Fibroblast of lung (primary cell): ENCODE data around the gene UGT1A10.

Experiments
- CTCF ChIP-seq, 2 donors: IDR thresholded peaks in 1 of 2; conservative IDR thresholded peaks in 1 of 2; 1 replicate in 1 of 2; 2 replicates in 1 of 2; pipeline ENCODE4 v1.5.1; 2011 to 2012; ENCODE audit warnings: low read length in 2 of 2, control low read depth in 1 of 2, inconsistent platforms in 1 of 2, low read depth in 1 of 2, mild to moderate bottlenecking in 1 of 2
- EZH2 ChIP-seq: IDR thresholded peaks from 2 replicates; pipeline ENCODE4 v1.5.1; 2012; ENCODE audit warnings: low read length, control low read depth, mild to moderate bottlenecking; ENCODE audit errors: missing control alignments

- TF ChIP-seq CTCF (conservative IDR thresholded peaks at IDR 0.05 in 1 of 2, IDR thresholded peaks at IDR 0.05 in 1 of 2; ENCODE audit: low read depth in 1 of 2, low read length in 2 of 2) = no peak
- TF ChIP-seq EZH2 = no peak
Observed at GRCh38 chr2:233745073-233745755, 109.0 kb downstream of the UGT1A10 start.
